CD14-positive monocyte (primary cell): Measurements from ENCODE around the gene TSPAN33. TPM values are rescaled to one million over a fixed set of nuclear protein-coding genes. Genes with fewer than 3 reads are reported as not detected.

Experiments
- DNase-seq, 3 donors: peaks; one replicate each; pipeline ENCODE4 v3.0.0-alpha.2; 2011 to 2022
- H2AFZ ChIP-seq: 2 replicates; pipeline ENCODE4 v1.6.0; 2012; ENCODE audit warnings: mild to moderate bottlenecking, low read depth, low read length, inconsistent platforms; ENCODE audit not compliant: insufficient read depth, poor library complexity, severe bottlenecking
- H3K27ac ChIP-seq, 2 donors: 1 replicate in 1 of 2; 2 replicates in 1 of 2; pipeline ENCODE4 v1.5.1; 2012 to 2013; ENCODE audit warnings: low read length in 2 of 2, control low read depth in 1 of 2, inconsistent platforms in 1 of 2, low read depth in 1 of 2, mild to moderate bottlenecking in 1 of 2
- H3K27me3 ChIP-seq, 2 donors: one replicate each; pipeline versions ENCODE4 v1.6.0 to v1.6.1; 2011 to 2013; ENCODE audit warnings: low read length in 2 of 2; ENCODE audit not compliant: control insufficient read depth in 2 of 2, insufficient read depth in 2 of 2
- H3K36me3 ChIP-seq, 2 donors: replicated peaks in 1 of 2; 1 replicate in 1 of 2; 2 replicates in 1 of 2; pipeline versions ENCODE4 v1.5.1 to v1.6.1; 2012 to 2013; ENCODE audit warnings: low read length in 2 of 2, control low read depth in 1 of 2, inconsistent platforms in 1 of 2, mild to moderate bottlenecking in 1 of 2; ENCODE audit not compliant: insufficient read depth in 2 of 2, control insufficient read depth in 1 of 2
- H3K4me1 ChIP-seq, 2 donors: 1 replicate in 1 of 2; 2 replicates in 1 of 2; pipeline versions ENCODE4 v1.5.1 to v1.6.1; 2012 to 2013; ENCODE audit warnings: low read length in 2 of 2, control low read depth in 1 of 2, inconsistent platforms in 1 of 2, mild to moderate bottlenecking in 1 of 2, moderate library complexity in 1 of 2; ENCODE audit not compliant: insufficient read depth in 2 of 2, control insufficient read depth in 1 of 2
- H3K4me2 ChIP-seq: replicated peaks from 2 replicates; pipeline ENCODE3; 2012; ENCODE audit warnings: low read length, moderate library complexity, mild to moderate bottlenecking; ENCODE audit not compliant: poor library complexity, severe bottlenecking; ENCODE audit errors: extremely low read depth
- H3K4me3 ChIP-seq, 3 experiments: fragments of 200-600 bp in 1 of 3; sonication (generic) in 1 of 3; replicated peaks in 1 of 3; 1 replicate in 2 of 3; 2 replicates in 1 of 3; pipeline ENCODE4 v1.5.1; 2011 to 2013; ENCODE audit warnings: low read length in 3 of 3, mild to moderate bottlenecking in 3 of 3, control low read depth in 2 of 3, low read depth in 2 of 3, inconsistent platforms in 1 of 3, moderate library complexity in 1 of 3
- H3K79me2 ChIP-seq: 2 replicates; pipeline ENCODE4 v1.6.0; 2012; ENCODE audit warnings: mild to moderate bottlenecking, control low read depth, inconsistent platforms, low read length, moderate library complexity; ENCODE audit not compliant: insufficient read depth
- H3K9ac ChIP-seq: 2 replicates; pipeline ENCODE4 v1.6.0; 2017; ENCODE audit warnings: low read length, mild to moderate bottlenecking; ENCODE audit not compliant: insufficient read depth, poor library complexity, severe bottlenecking
- H3K9me3 ChIP-seq, 2 donors: replicated peaks in 1 of 2; 1 replicate in 1 of 2; 2 replicates in 1 of 2; pipeline versions ENCODE4 v1.5.1 to v1.6.1; 2012 to 2013; ENCODE audit warnings: low read length in 2 of 2, control low read depth in 1 of 2; ENCODE audit not compliant: control insufficient read depth in 1 of 2, insufficient read depth in 1 of 2
- H4K20me1 ChIP-seq: 2 replicates; pipeline ENCODE4 v1.6.0; 2012; ENCODE audit warnings: mild to moderate bottlenecking, low read length, control low read depth, moderate library complexity; ENCODE audit not compliant: insufficient read depth
- H3K27ac Mint-ChIP-seq, 7 donors: one replicate each; pipeline ENCODE4 v1.8.0; 2020; ENCODE audit warnings: mild to moderate bottlenecking in 7 of 7, mixed read lengths in 7 of 7, moderate library complexity in 6 of 7, inconsistent platforms in 2 of 7
- H3K27me3 Mint-ChIP-seq, 3 donors: one replicate each; pipeline ENCODE4 v1.8.0; 2021 to 2022; ENCODE audit warnings: low read depth in 3 of 3, mild to moderate bottlenecking in 3 of 3, mixed read lengths in 3 of 3, moderate library complexity in 3 of 3, inconsistent platforms in 1 of 3
- H3K36me3 Mint-ChIP-seq, 2 donors: one replicate each; pipeline ENCODE4 v1.8.0; 2020; ENCODE audit warnings: mixed read lengths in 2 of 2, inconsistent platforms in 1 of 2, mild to moderate bottlenecking in 1 of 2
- H3K4me1 Mint-ChIP-seq: one replicate; pipeline ENCODE4 v1.8.0; 2020; ENCODE audit warnings: mild to moderate bottlenecking, mixed read lengths
- H3K4me3 Mint-ChIP-seq, 2 donors: one replicate each; pipeline ENCODE4 v1.8.0; 2020; ENCODE audit warnings: mild to moderate bottlenecking in 2 of 2, mixed read lengths in 2 of 2, moderate library complexity in 1 of 2
- H3K9me3 Mint-ChIP-seq, 7 donors: one replicate each; pipeline ENCODE4 v1.8.0; 2020 to 2022; ENCODE audit warnings: mixed read lengths in 7 of 7, mild to moderate bottlenecking in 6 of 7, moderate library complexity in 6 of 7, inconsistent platforms in 2 of 7
- CTCF ChIP-seq: fragments of 200-600 bp; IDR thresholded peaks from one replicate; pipeline ENCODE4 v1.8.0; 2022; ENCODE audit warnings: antibody characterized with exemption, mild to moderate bottlenecking
- WGBS: methylation state at CpG from one replicate; pipeline ENCODE4 v1.1.5; 2013; ENCODE audit warnings: missing lambda C conversion rate; ENCODE audit not compliant: insufficient coverage; 5-methylcytosine and 5-hydroxymethylcytosine counted together
- intact Hi-C, 2 donors: fragments of 100-400 bp; cut with micrococcal nuclease; formaldehyde crosslinking; loops; one replicate each; pipeline versions ENCODE4 v1.15.0 to v1.15.1; 2023
- polyA plus RNA-seq, 3 donors: library from polyadenylated mRNA; depleted of rRNA in 1 of 3; unstranded in 2 of 3; stranded (reverse) in 1 of 3; fragments of 300-500 nt in 2 of 3; fragments of >200 nt in 1 of 3; fragmentation: Illumina TruSeq in 2 of 3; gene quantifications; 1 replicate in 2 of 3; 2 replicates in 1 of 3; pipeline ENCODE4 v1.2.3, GENCODE V29; 2012 to 2021

The TSPAN33 gene
- polyA plus RNA-seq, 3 donors, result 2.9 to 7.5 (median 4.4) TPM

- Histone ChIP-seq H2AFZ (no peak overlapping the region), H4K20me1 (no peaks in the 10 kb centered on the region), H3K4me2 (no peak overlapping the region), H3K36me3 (no peaks in the 10 kb centered on the region), H3K27ac (no peak overlapping the region), H3K27me3 (no peaks in the 10 kb centered on the region), H3K9ac (no peak overlapping the region), H3K4me3 (no peak overlapping the region), H3K4me1 (peaks cover 2 to 9% of the 10 kb centered on the region in 2 donors), H3K79me2 (no peaks in the 10 kb centered on the region), H3K9me3 (no peaks in the 10 kb centered on the region)
- 90% methylated on average over 4 of the region's 11 CpGs for WGBS
- DNase-seq, result no peak
- H3K36me3 Mint-ChIP-seq, result no peaks in the 10 kb centered on the region
- H3K27me3 Mint-ChIP-seq, result peaks cover 4 to 7% (median 6%) of the 10 kb centered on the region in 3 donors
- H3K4me1 Mint-ChIP-seq, result peaks cover 14% of the 10 kb centered on the region
- H3K27ac Mint-ChIP-seq, result peak overlapping the region in 1 of 7 donors; percentile 70
- peaks cover 0 to 3% (median 1%) of the 10 kb centered on the region in 7 donors for H3K9me3 Mint-ChIP-seq
- intact Hi-C loops, result no loop called here
- H3K4me3 Mint-ChIP-seq, result no peak overlapping the region
- TF ChIP-seq CTCF, result no peak
Observed at GRCh38 chr7:129176916-129177710, 32.6 kb downstream of the TSPAN33 start.

- Mint-ChIP-seq H3K27ac (no peak overlapping the region), H3K9me3 (peaks cover 0 to 8% (median 7%) of the 10 kb centered on the region in 7 donors), H3K27me3 (peaks cover 33 to 36% (median 35%) of the 10 kb centered on the region in 3 donors), H3K4me1 (peaks cover 29% of the 10 kb centered on the region), H3K36me3 (peaks cover 4 to 12% of the 10 kb centered on the region in 2 donors), H3K4me3 (no peak overlapping the region)
- intact Hi-C loops, result no loop called here
- TF ChIP-seq CTCF, result no peak
- Histone ChIP-seq H3K4me1 (peaks cover 15 to 18% of the 10 kb centered on the region in 2 donors), H3K27me3 (peaks cover 24 to 27% of the 10 kb centered on the region in 2 donors), H3K27ac (no peak overlapping the region), H3K9me3 (peaks cover 0 to 3% of the 10 kb centered on the region in 2 donors), H3K4me3 (no peak overlapping the region), H3K79me2 (no peaks in the 10 kb centered on the region), H3K9ac (no peak overlapping the region), H3K36me3 (no peaks in the 10 kb centered on the region), H2AFZ (no peak overlapping the region), H3K4me2 (no peak overlapping the region), H4K20me1 (no peaks in the 10 kb centered on the region)
- WGBS, result 83% methylated on average over 3 of the region's 6 CpGs
- no peak for DNase-seq
Observed at GRCh38 chr7:129184981-129185670, 40.6 kb downstream of the TSPAN33 start.
